ENCODE results near the gene SPTBN5.

- TF ChIP-seq EZH2 (IDR thresholded peaks at IDR 0.05): no peak
- TF ChIP-seq FOXP2 (optimal IDR thresholded peaks at IDR 0.05; ENCODE audit: control extremely low read depth, extremely low read length, insufficient read depth): no peak
- no peak for TF ChIP-seq POLR2AphosphoS5 (IDR thresholded peaks at IDR 0.05; ENCODE audit: borderline replicate concordance, low read depth, low read length)
Observed at GRCh38 chr15:41890050-41890690, 3.7 kb downstream of the SPTBN5 start.
